ENCODE results near the gene GRK6.
A peak's percentile ranks its signal among the peaks of the same experiment; 100 is the strongest.

Gene GRK6

GRCh38 chr5:177462021-177462670 is 35.7 kb downstream of the GRK6 start:
- H3K4me3 ChIP-seq (ENCODE audit: low read depth, low read length), result no peak overlapping the region
- no peaks in the 10 kb centered on the region for H3K9me3 ChIP-seq (ENCODE audit: control insufficient read depth, insufficient read depth, low read depth, low read length)
- no peak for TF ChIP-seq ZFP41 (tag by site-specific recombination; IDR thresholded peaks at IDR 0.05; ENCODE audit: borderline replicate concordance)
- no peak for TF ChIP-seq ZSCAN30 (tag by site-specific recombination; IDR thresholded peaks at IDR 0.05)
- TF ChIP-seq ZNF488 (tag by site-specific recombination; IDR thresholded peaks at IDR 0.05), result no peak
- no peak for TF ChIP-seq ZNF776 (tag by site-specific recombination; IDR thresholded peaks at IDR 0.05; ENCODE audit: borderline replicate concordance)
- no peak for TF ChIP-seq ZNF626 (tag by site-specific recombination; IDR thresholded peaks at IDR 0.05)
- TF ChIP-seq RBAK (tag by site-specific recombination; IDR thresholded peaks at IDR 0.05), result no peak
- peak; percentile 67 for TF ChIP-seq EGR2 (tag by site-specific recombination; IDR thresholded peaks at IDR 0.05; ENCODE audit: low read depth)
- TF ChIP-seq ZIC2 (tag by site-specific recombination; IDR thresholded peaks at IDR 0.05), result peak; percentile 14; the same call in 1 of the 2 replicates
- TF ChIP-seq ZNF19 (tag by site-specific recombination; IDR thresholded peaks at IDR 0.05; ENCODE audit: low read depth), result no peak
- TF ChIP-seq ZNF785 (tag by site-specific recombination; IDR thresholded peaks at IDR 0.05), result no peak
- no peak for TF ChIP-seq ZNF26 (tag by site-specific recombination; IDR thresholded peaks at IDR 0.05)
- peak; percentile 51; the same call in 1 of the 2 replicates for TF ChIP-seq ZFHX2 (tag by site-specific recombination; conservative IDR thresholded peaks at IDR 0.05)
- TF ChIP-seq ZNF660 (tag by site-specific recombination; IDR thresholded peaks at IDR 0.05), result no peak
- TF ChIP-seq ZNF341 (tag by site-specific recombination; IDR thresholded peaks at IDR 0.05; ENCODE audit: low read depth), result no peak
- no peak for TF ChIP-seq ZNF302 (tag by site-specific recombination; IDR thresholded peaks at IDR 0.05; ENCODE audit: low read depth)
- no peak for TF ChIP-seq ZNF701 (tag by site-specific recombination; IDR thresholded peaks at IDR 0.05)
- no peak for TF ChIP-seq SP7 (tag by site-specific recombination; IDR thresholded peaks at IDR 0.05)
- TF ChIP-seq ZNF433 (tag by site-specific recombination; IDR thresholded peaks at IDR 0.05; ENCODE audit: low read depth), result no peak
- TF ChIP-seq ZNF404 (tag by site-specific recombination; IDR thresholded peaks at IDR 0.05), result no peak
- TF ChIP-seq ZNF184 (tag by site-specific recombination; IDR thresholded peaks at IDR 0.05), result no peak
- TF ChIP-seq ZBTB20 (tag by site-specific recombination; IDR thresholded peaks at IDR 0.05), result no peak
- no peak for TF ChIP-seq ZNF549 (tag by site-specific recombination; IDR thresholded peaks at IDR 0.05)
- no peak for TF ChIP-seq ZNF624 (tag by site-specific recombination; IDR thresholded peaks at IDR 0.05)
- no peak for TF ChIP-seq KLF1 (tag by site-specific recombination; IDR thresholded peaks at IDR 0.05)
- TF ChIP-seq ZBTB17 (tag by site-specific recombination; IDR thresholded peaks at IDR 0.05), result no peak
- TF ChIP-seq ZNF354C (tag by site-specific recombination; IDR thresholded peaks at IDR 0.05; ENCODE audit: borderline replicate concordance, low read depth), result no peak
- TF ChIP-seq ZNF23 (tag by site-specific recombination; IDR thresholded peaks at IDR 0.05; ENCODE audit: borderline replicate concordance), result no peak
- CTCF ChIA-PET, result interaction anchor here (0.6 kb wide), 1 partner anchor 114 kb away, joined by 3 read pairs; no protein-coding TSS in a partner anchor
- POLR2A ChIA-PET, result interaction anchor here (1.6 kb wide), 1 partner anchor 10 kb away, joined by 8 read pairs; no protein-coding TSS in a partner anchor
- H3K4me1 ChIP-seq (ENCODE audit: control insufficient read depth, insufficient read depth, low read length), result no peaks in the 10 kb centered on the region
- H3K36me3 ChIP-seq (ENCODE audit: control insufficient read depth in 2 of 2, insufficient read depth in 1 of 2, low read length in 2 of 2), result peaks cover 19 to 76% of the 10 kb centered on the region in 2 experiments; a peak in 2 of 3 replicates
- H3K27ac ChIP-seq (ENCODE audit: extremely low read depth, low read depth, low read length), result no peak overlapping the region
